HEK293 (cell line): ENCODE measurements around the gene KANK3.
A peak's percentile ranks its signal among the peaks of the same experiment; 100 is the strongest.
"Not testable (repeated sequence)": the region's sequence is repeated elsewhere in the genome, so short reads cannot be mapped to it uniquely, and the experiment has no call there.

Experiments
- CTCF ChIA-PET: fragments of 350-600 bp; formaldehyde crosslinking; extraction: SDS; loops from one replicate; lab custom pipeline; 2021; ENCODE audit warnings: antibody characterized with exemption; lab: Yijun Ruan, JAX
- POLR2A ChIA-PET: fragments of 300-600 bp; formaldehyde crosslinking; extraction: SDS; loops from one replicate; lab custom pipeline; 2020; ENCODE audit warnings: antibody characterized with exemption, inconsistent platforms; lab: Yijun Ruan, JAX
- H3K27ac ChIP-seq: fragments of 200-500 bp; sonication (Bioruptor generic); 2 replicates; pipeline ENCODE4 v1.5.1; 2014; ENCODE audit warnings: low read depth, low read length, control low read depth, inconsistent platforms; ENCODE audit errors: extremely low read depth
- H3K36me3 ChIP-seq, 2 experiments: fragments of 200-500 bp in 1 of 2; sonication (Bioruptor generic) in 1 of 2; 1 replicate in 1 of 2; 2 replicates in 1 of 2; pipeline ENCODE4 v1.5.1; 2014 to 2017; ENCODE audit warnings: inconsistent platforms in 2 of 2, low read length in 2 of 2; ENCODE audit not compliant: control insufficient read depth in 2 of 2, insufficient read depth in 1 of 2
- H3K4me1 ChIP-seq: fragments of 200-500 bp; sonication (Bioruptor generic); 2 replicates; pipeline ENCODE4 v1.5.1; 2014; ENCODE audit warnings: mild to moderate bottlenecking, low read length, inconsistent platforms; ENCODE audit not compliant: control insufficient read depth, insufficient read depth
- H3K4me3 ChIP-seq: 2 replicates; pipeline ENCODE4 v1.5.1; 2011; ENCODE audit warnings: low read depth, mild to moderate bottlenecking, control low read depth, low read length, moderate library complexity
- H3K9me3 ChIP-seq: fragments of 200-500 bp; sonication (Bioruptor generic); 2 replicates; pipeline ENCODE4 v1.5.1; 2014; ENCODE audit warnings: low read depth, low read length, inconsistent platforms; ENCODE audit not compliant: control insufficient read depth, insufficient read depth
- BCL11A ChIP-seq: fragments of 450-650 bp; formaldehyde crosslinking; IDR thresholded peaks from 2 replicates; pipeline ENCODE4 v1.5.1; 2016; ENCODE audit warnings: low read depth, missing biosample characterization, missing genetic modification characterization
- EGR2 ChIP-seq: fragments of 450-650 bp; formaldehyde crosslinking; IDR thresholded peaks from 2 replicates; pipeline ENCODE4 v1.5.1; 2016; ENCODE audit warnings: low read depth, missing biosample characterization, missing genetic modification characterization
- FEZF1 ChIP-seq: fragments of 450-650 bp; formaldehyde crosslinking; IDR thresholded peaks from 2 replicates; pipeline ENCODE4 v1.5.1; 2016; ENCODE audit warnings: missing biosample characterization, missing genetic modification characterization
- OSR2 ChIP-seq: fragments of 450-650 bp; formaldehyde crosslinking; IDR thresholded peaks from 2 replicates; pipeline ENCODE4 v1.5.1; 2016; ENCODE audit warnings: missing biosample characterization, missing genetic modification characterization
- SETDB1 ChIP-seq: IDR thresholded peaks from one replicate; pipeline ENCODE4 v1.6.1; 2017; ENCODE audit warnings: mild to moderate bottlenecking, low read length, moderate library complexity, mixed read lengths; ENCODE audit not compliant: insufficient read length
- SP2 ChIP-seq: fragments of 450-650 bp; formaldehyde crosslinking; IDR thresholded peaks from 2 replicates; pipeline ENCODE4 v1.5.1; 2016; ENCODE audit warnings: missing biosample characterization, missing genetic modification characterization
- TRIM28 ChIP-seq: IDR thresholded peaks from 2 replicates; pipeline ENCODE4 v1.6.1; 2011; ENCODE audit warnings: low read length, control low read depth, borderline replicate concordance
- ZFHX2 ChIP-seq: fragments of 450-650 bp; formaldehyde crosslinking; conservative IDR thresholded peaks from 2 replicates; pipeline ENCODE4 v1.5.1; 2016; ENCODE audit warnings: missing biosample characterization, missing genetic modification characterization
- ZNF121 ChIP-seq: fragments of 450-650 bp; formaldehyde crosslinking; IDR thresholded peaks from 2 replicates; pipeline ENCODE4 v1.5.1; 2016; ENCODE audit warnings: missing biosample characterization, missing genetic modification characterization
- ZXDB ChIP-seq: fragments of 450-650 bp; formaldehyde crosslinking; IDR thresholded peaks from 2 replicates; pipeline ENCODE4 v1.5.1; 2016; ENCODE audit warnings: missing biosample characterization, missing genetic modification characterization
- TF ChIP-seq, protein P1 (sequence below): fragments of 450-650 bp; formaldehyde crosslinking; IDR thresholded peaks from 2 replicates; pipeline ENCODE4 v1.5.1; 2016; ENCODE audit warnings: missing biosample characterization, missing genetic modification characterization
- TF ChIP-seq, protein P2 (sequence below): fragments of 450-650 bp; formaldehyde crosslinking; IDR thresholded peaks from 2 replicates; pipeline ENCODE4 v1.5.1; 2016; ENCODE audit warnings: missing biosample characterization, missing genetic modification characterization

Gene KANK3

DNA sequence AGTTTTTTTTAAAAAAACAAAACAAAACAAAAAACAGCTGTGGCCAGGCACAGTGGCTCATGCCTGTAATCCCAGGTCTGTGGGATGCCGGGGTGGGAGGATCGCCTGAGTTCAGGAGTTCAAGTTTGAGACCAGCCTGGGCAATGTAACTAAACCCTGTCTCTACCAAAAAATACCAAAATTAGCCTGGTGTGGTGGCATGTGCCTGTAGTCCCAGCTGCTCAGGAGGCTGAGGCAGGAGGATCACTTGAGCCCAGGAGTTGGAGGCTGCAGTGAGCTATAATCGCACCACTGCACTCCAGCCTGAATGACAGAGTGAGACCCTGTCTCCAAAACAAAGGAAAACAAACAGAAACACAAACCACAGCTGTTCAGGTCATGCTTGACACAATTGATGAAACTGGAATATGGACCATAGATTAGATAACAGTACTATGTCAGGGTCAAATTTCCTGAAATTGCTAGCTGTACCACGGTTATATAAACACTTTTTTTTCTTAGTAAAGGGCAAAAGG lies 14.0 kb upstream of the KANK3 start:
- peaks cover 4% of the 10 kb centered on the region for H3K4me1 ChIP-seq
- no peak overlapping the region for H3K4me3 ChIP-seq
- H3K36me3 ChIP-seq = no peaks in the 10 kb centered on the region
- TF ChIP-seq, protein P1, sequence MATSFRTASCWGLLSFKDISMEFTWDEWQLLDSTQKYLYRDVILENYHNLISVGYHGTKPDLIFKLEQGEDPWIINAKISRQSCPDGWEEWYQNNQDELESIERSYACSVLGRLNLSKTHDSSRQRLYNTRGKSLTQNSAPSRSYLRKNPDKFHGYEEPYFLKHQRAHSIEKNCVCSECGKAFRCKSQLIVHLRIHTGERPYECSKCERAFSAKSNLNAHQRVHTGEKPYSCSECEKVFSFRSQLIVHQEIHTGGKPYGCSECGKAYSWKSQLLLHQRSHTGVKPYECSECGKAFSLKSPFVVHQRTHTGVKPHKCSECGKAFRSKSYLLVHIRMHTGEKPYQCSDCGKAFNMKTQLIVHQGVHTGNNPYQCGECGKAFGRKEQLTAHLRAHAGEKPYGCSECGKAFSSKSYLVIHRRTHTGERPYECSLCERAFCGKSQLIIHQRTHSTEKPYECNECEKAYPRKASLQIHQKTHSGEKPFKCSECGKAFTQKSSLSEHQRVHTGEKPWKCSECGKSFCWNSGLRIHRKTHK (tag by site-specific recombination) = no peak
- TF ChIP-seq BCL11A (tag by site-specific recombination) = no peak
- TF ChIP-seq FEZF1 = 0 out of 2 replicates have a peak, but pooled peaks have one; percentile 22
- TF ChIP-seq, protein P2, sequence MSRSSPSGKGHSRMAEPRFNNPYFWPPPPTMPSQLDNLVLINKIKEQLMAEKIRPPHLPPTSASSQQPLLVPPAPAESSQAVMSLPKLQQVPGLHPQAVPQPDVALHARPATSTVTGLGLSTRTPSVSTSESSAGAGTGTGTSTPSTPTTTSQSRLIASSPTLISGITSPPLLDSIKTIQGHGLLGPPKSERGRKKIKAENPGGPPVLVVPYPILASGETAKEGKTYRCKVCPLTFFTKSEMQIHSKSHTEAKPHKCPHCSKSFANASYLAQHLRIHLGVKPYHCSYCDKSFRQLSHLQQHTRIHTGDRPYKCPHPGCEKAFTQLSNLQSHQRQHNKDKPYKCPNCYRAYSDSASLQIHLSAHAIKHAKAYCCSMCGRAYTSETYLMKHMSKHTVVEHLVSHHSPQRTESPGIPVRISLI (tag by site-specific recombination) = no peak
- peak; percentile 32; the same call in 1 of the 2 replicates for TF ChIP-seq ZXDB
- H3K9me3 ChIP-seq = no peaks in the 10 kb centered on the region
- POLR2A ChIA-PET = interaction anchor here (0.6 to 1.2 kb wide), 3 partner anchors 40 to 214 kb away, joined by 3 to 4 read pairs (median 3); partner anchors contain the start of gene HNRNPM
- CTCF ChIA-PET = interaction anchor here (1.2 kb wide), 1 partner anchor 40 kb away, joined by 3 read pairs; no protein-coding TSS in a partner anchor
- no peak overlapping the region for H3K27ac ChIP-seq

DNA sequence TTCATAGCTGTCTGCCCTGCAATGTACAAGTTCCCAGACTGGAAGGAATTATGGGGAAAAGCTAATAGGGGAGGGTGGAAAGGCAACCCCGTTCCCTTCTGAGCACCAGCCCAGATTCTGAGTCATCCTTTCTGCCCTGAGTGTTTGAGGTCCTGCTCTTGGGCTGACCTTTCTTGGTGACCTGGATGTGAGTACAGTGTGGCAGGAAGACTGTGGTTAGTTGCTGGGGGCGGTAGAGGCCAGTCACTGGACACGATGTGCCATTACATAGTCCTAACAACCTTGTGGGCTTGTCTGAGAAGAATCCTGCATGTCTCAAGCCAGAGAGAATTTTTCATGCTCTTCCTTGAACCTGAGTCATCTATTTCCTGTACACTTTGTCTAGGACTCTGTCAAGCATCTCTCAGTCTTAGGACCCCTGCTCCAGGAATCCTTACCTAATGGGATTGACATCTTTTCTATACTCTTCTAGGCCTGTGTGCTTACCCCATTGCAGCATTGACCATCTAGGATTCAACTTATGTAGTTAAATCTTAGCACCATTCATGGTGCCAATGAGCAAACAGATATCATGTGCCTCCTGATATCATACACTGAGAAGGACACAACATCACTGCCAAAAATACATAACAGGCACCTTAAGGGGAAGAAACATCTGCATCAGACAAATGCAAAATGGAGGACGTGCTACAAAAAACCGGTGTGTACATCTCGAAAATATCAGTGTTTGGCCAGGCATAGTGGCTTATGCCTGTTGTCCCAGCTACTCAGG lies 12.8 kb upstream of the KANK3 start:
- CTCF ChIA-PET = interaction anchor here (0.6 to 4.7 kb wide), 13 partner anchors 12 to 844 kb away, joined by 3 to 57 read pairs (median 6); partner anchors contain the start of genes MARCHF2 and RAB11B
- Histone ChIP-seq H3K27ac (no peak overlapping the region), H3K36me3 (no peaks in the 10 kb centered on the region), H3K9me3 (no peaks in the 10 kb centered on the region), H3K4me1 (no peaks in the 10 kb centered on the region), H3K4me3 (no peak overlapping the region)
- POLR2A ChIA-PET = interaction anchor here (1.2 to 1.3 kb wide), 3 partner anchors 34 to 43 kb away, joined by 3 to 6 read pairs (median 3); partner anchors contain the start of genes RAB11B and RPS28
- TF ChIP-seq OSR2 (tag by site-specific recombination) (no peak), TRIM28 (peak; percentile 63; the same call in 1 of the 2 replicates), SETDB1 (peak; percentile 52), ZFHX2 (tag by site-specific recombination) (no peak)

DNA sequence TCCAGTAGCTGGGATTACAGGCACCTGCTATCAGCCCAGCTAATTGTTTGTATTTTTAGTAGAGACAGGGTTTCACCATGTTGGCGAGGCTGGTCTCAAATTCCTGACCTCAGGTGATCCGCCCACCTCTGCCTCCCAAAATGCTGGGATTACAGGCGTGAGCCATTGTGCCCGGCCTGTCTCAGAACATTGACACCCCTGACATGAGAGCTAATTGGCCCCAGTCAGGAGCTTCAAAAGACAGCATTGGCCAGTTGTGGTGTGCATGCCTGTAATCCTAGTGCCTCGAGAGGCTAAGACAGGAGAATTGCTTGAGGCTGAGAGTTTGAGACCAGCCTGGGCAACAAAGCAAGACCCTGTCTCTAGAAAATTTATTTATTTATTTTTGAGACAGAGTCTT lies 9.8 kb upstream of the KANK3 start:
- TF ChIP-seq ZFHX2 (tag by site-specific recombination) (peak; percentile 48; the same call in 1 of the 2 replicates), ZNF121 (tag by site-specific recombination) (peak; percentile 71), SP2 (tag by site-specific recombination) (peak; percentile 57), EGR2 (peak; percentile 47; the same call in 1 of the 2 replicates)
- TF ChIP-seq, protein P2 (tag by site-specific recombination) = 0 out of 2 replicates have a peak, but pooled peaks have one; percentile 6
- CTCF ChIA-PET = interaction anchor here (0.6 to 4.7 kb wide), 28 partner anchors 8 to 745 kb away, joined by 3 to 87 read pairs (median 6); partner anchors contain the start of genes HNRNPM, MARCHF2 and RAB11B
- H3K36me3 ChIP-seq, H3K4me3 ChIP-seq, H3K27ac ChIP-seq, H3K4me1 ChIP-seq, H3K9me3 ChIP-seq: not testable (repeated sequence)
- POLR2A ChIA-PET = interaction anchor here (0.6 to 2.6 kb wide), 6 partner anchors 9 to 153 kb away, joined by 3 to 24 read pairs (median 4); partner anchors contain the start of genes NDUFA7, RAB11B and RPS28
